Endothelial cell of umbilical vein (primary cell): ENCODE measurements around the gene LGALS3BP. TPM values are rescaled to one million over a fixed set of nuclear protein-coding genes. Genes with fewer than 3 reads are reported as not detected.
A peak's percentile ranks its signal among the peaks of the same experiment; 100 is the strongest.

ENCODE experiments used
- BruUV-seq: library from RNA; stranded (reverse); fragments of 400-500 nt; replicated peaks from 2 replicates; lab custom pipeline; 2021; lab: Mats Ljungman, UMichigan
- CTCF ChIA-PET: fragments of 300-600, 350-600 bp; sonication (Branson Sonifier 250); formaldehyde crosslinking; loops from one replicate; lab custom pipeline; 2021; ENCODE audit warnings: antibody characterized with exemption, inconsistent platforms; lab: Charles Lee
- POLR2A ChIA-PET: fragments of 300-600, 350-600 bp; sonication (Branson Sonifier 250); formaldehyde crosslinking; loops from one replicate; lab custom pipeline; 2021; ENCODE audit warnings: antibody characterized with exemption, inconsistent platforms; lab: Charles Lee
- DNase-seq: peaks from one replicate; pipeline ENCODE4 v3.0.0-alpha.2; 2011; ENCODE audit warnings: low read depth, low spot score
- FAIRE-seq: peaks from 2 replicates; lab custom pipeline; 2011; peaks lifted over from hg19 to GRCh38; lab: Jason Lieb, UNC
- H2AFZ ChIP-seq: 2 replicates; pipeline ENCODE4 v1.6.0; 2012; ENCODE audit warnings: low read depth, low read length, control low read depth, inconsistent platforms
- H3K27ac ChIP-seq: 2 replicates; pipeline ENCODE4 v1.5.1; 2011; ENCODE audit warnings: low read depth, mild to moderate bottlenecking, control low read depth, low read length, moderate library complexity; ENCODE audit not compliant: insufficient read depth
- H3K27me3 ChIP-seq, 2 experiments: 2 replicates each; pipeline versions ENCODE4 v1.6.0 to v1.6.1; 2011; ENCODE audit warnings: low read length in 2 of 2, mixed read lengths in 1 of 2; ENCODE audit not compliant: control insufficient read depth in 2 of 2, insufficient read depth in 2 of 2
- H3K36me3 ChIP-seq, 2 experiments: 2 replicates in 1 of 2; 3 replicates in 1 of 2; pipeline ENCODE4 v1.5.1; 2011; ENCODE audit warnings: low read length in 2 of 2, mild to moderate bottlenecking in 1 of 2, moderate library complexity in 1 of 2; ENCODE audit not compliant: control insufficient read depth in 2 of 2, insufficient read depth in 2 of 2; ENCODE audit errors: extremely low read depth in 1 of 2
- H3K4me1 ChIP-seq: 3 replicates; pipeline ENCODE4 v1.5.1; 2011; ENCODE audit warnings: mild to moderate bottlenecking, low read length; ENCODE audit not compliant: control insufficient read depth, insufficient read depth; ENCODE audit errors: extremely low read depth
- H3K4me2 ChIP-seq: 2 replicates; pipeline ENCODE4 v1.6.1; 2011; ENCODE audit warnings: low read length, control low read depth, mixed read lengths; ENCODE audit not compliant: insufficient read depth
- H3K4me3 ChIP-seq, 3 experiments: fragments of 200-600 bp in 1 of 3; sonication (generic), shearing (Covaris generic) in 1 of 3; replicated peaks in 1 of 3; 2 replicates each; pipeline ENCODE4 v1.5.1; 2011 to 2016; ENCODE audit warnings: control low read depth in 3 of 3, low read length in 3 of 3, mild to moderate bottlenecking in 2 of 3, inconsistent platforms in 1 of 3, low read depth in 1 of 3, moderate library complexity in 1 of 3; ENCODE audit not compliant: insufficient read depth in 1 of 3
- H3K79me2 ChIP-seq: 2 replicates; pipeline ENCODE4 v1.6.0; 2012; ENCODE audit warnings: low read length, inconsistent platforms; ENCODE audit not compliant: control insufficient read depth, insufficient read depth
- H3K9ac ChIP-seq: replicated peaks from 2 replicates; pipeline ENCODE3; 2011; ENCODE audit warnings: low read length, control low read depth; ENCODE audit not compliant: insufficient read depth; ENCODE audit errors: extremely low read depth
- H3K9me1 ChIP-seq: replicated peaks from 3 replicates; pipeline ENCODE4 v1.6.0; 2011; ENCODE audit warnings: mild to moderate bottlenecking, low read length; ENCODE audit not compliant: control insufficient read depth, insufficient read depth; ENCODE audit errors: extremely low read depth
- H3K9me3 ChIP-seq: replicated peaks from 2 replicates; pipeline ENCODE4 v1.5.1; 2012; ENCODE audit warnings: low read length, inconsistent platforms; ENCODE audit not compliant: control insufficient read depth, insufficient read depth
- H4K20me1 ChIP-seq: replicated peaks from 2 replicates; pipeline ENCODE3; 2011; ENCODE audit warnings: mild to moderate bottlenecking, low read length; ENCODE audit not compliant: control insufficient read depth, insufficient read depth; ENCODE audit errors: extremely low read depth
- EZH2 ChIP-seq: IDR thresholded peaks from 2 replicates; pipeline ENCODE4 v1.6.1; 2012; ENCODE audit warnings: borderline replicate concordance, low read depth, mild to moderate bottlenecking, moderate library complexity, low read length, inconsistent platforms; ENCODE audit not compliant: severe bottlenecking
- FOS ChIP-seq: IDR thresholded peaks from 2 replicates; pipeline ENCODE4 v1.6.1; 2011; ENCODE audit warnings: mild to moderate bottlenecking, low read length, moderate library complexity, borderline replicate concordance; ENCODE audit not compliant: insufficient read depth
- GATA2 ChIP-seq: IDR thresholded peaks from 2 replicates; pipeline ENCODE4 v1.7.0; 2011; ENCODE audit warnings: low read depth, mild to moderate bottlenecking, moderate library complexity, mixed read lengths, low read length; ENCODE audit not compliant: insufficient read length, insufficient read depth
- JUN ChIP-seq: IDR thresholded peaks from 2 replicates; pipeline ENCODE4 v1.6.1; 2011; ENCODE audit warnings: borderline replicate concordance, low read depth; ENCODE audit not compliant: insufficient read length, insufficient read depth
- MAX ChIP-seq: IDR thresholded peaks from 2 replicates; pipeline ENCODE4 v1.6.1; 2011; ENCODE audit not compliant: insufficient read depth, insufficient read length
- MYC ChIP-seq: IDR thresholded peaks from one replicate; pipeline ENCODE4 v1.6.1; 2011; ENCODE audit warnings: mild to moderate bottlenecking, low read depth, low read length
- POLR2A ChIP-seq: IDR thresholded peaks from 2 replicates; pipeline ENCODE4 v1.6.1; 2012; ENCODE audit warnings: low read depth, mild to moderate bottlenecking, control low read depth, low read length
- POLR2AphosphoS5 ChIP-seq: IDR thresholded peaks from 2 replicates; pipeline ENCODE4 v1.6.1; 2012; ENCODE audit warnings: low read depth, mild to moderate bottlenecking, control low read depth, low read length, moderate library complexity; ENCODE audit not compliant: insufficient read depth
- dilution Hi-C: fragments of 300-500 bp; cut with MboI; formaldehyde crosslinking; loops from one replicate; pipeline ENCODE4 v1.15.0; 2019; ENCODE audit warnings: low sequenced_read_pairs; ENCODE audit not compliant: extremely low pct_ligation_motif_present
- intact Hi-C: fragments of 100-400 bp; cut with micrococcal nuclease; formaldehyde crosslinking; loops from one replicate; pipeline ENCODE4 v1.10.0; 2022
- polyA plus RNA-seq, 4 experiments: library from polyadenylated mRNA; depleted of rRNA in 3 of 4; stranded (reverse) in 3 of 4; unstranded in 1 of 4; fragments of >200 nt; gene quantifications; 2 replicates each; pipeline versions ENCODE4 v1.2.1 to v1.2.3, GENCODE V29; 2011 to 2012; ENCODE audit warnings: missing spikeins in 1 of 4
- total RNA-seq: library from RNA; stranded (reverse); gene quantifications from 2 replicates; pipeline ENCODE4 v1.2.3, GENCODE V29; 2021
- TF ChIP-seq, protein P1 (sequence below), 2 donors: IDR thresholded peaks; 1 replicate in 1 of 2; 2 replicates in 1 of 2; pipeline ENCODE4 v1.5.1; 2011; ENCODE audit warnings: low read length in 2 of 2, mild to moderate bottlenecking in 2 of 2, moderate library complexity in 2 of 2, control low read depth in 1 of 2, inconsistent platforms in 1 of 2, low read depth in 1 of 2; ENCODE audit not compliant: insufficient read depth in 1 of 2; ENCODE audit errors: extremely low read depth in 1 of 2

Gene LGALS3BP
- total and polyA plus RNA-seq, 2 donors (not counting 3 experiments of a cell fraction or from before 2014, with no cell fraction given) = 0.77 to 1.3 TPM

DNA sequence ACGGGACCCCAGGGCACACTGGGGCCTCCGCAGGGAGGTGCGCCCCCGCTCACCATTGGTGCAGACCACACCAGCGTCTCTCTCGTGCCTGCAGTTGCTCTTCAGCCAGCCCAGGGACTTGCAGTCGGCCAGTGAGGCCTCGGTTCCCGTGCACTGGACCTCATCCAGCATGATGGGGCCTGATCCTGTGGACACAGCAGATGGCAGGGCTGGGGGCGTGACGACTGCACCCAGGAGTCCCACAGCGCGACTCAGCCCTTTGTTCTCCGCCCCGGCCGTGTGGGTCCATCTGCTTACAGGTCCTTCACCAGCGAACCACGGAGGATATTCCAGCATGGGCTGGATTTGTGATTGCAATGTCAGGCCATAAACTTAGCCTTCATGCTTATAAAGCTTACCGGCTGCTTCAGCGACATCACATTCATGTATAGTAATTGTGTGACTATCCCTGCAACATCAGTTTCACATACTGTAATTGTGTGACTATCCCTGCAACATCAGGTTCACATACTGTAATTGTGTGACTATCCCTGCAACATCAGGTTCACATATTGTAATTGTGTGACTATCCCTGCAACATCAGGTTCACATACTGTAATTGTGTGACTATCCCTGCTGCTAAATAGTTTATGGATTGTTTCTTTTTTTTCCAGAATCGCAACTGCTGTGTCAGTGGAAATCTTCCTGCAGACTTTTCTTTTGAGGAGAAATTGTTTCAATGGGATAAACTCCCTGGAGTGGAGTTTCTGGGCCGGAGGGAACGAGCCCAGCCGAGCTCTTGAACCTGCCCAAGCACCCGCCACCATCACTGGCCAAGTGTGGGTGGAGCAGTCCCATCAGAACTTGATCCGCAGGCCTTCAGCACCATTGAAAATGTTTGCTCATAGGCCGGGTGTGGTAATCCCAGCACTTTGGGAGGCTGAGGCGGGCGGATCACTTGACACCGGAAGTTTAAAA, 4.8 kb downstream of the LGALS3BP start:
- DNase-seq = peak; percentile 70
- CTCF ChIA-PET = interaction anchor here (0.9 to 1.6 kb wide), 3 partner anchors 11 to 111 kb away, joined by 3 to 10 read pairs (median 4); no protein-coding TSS in a partner anchor
- TF ChIP-seq, protein P1, sequence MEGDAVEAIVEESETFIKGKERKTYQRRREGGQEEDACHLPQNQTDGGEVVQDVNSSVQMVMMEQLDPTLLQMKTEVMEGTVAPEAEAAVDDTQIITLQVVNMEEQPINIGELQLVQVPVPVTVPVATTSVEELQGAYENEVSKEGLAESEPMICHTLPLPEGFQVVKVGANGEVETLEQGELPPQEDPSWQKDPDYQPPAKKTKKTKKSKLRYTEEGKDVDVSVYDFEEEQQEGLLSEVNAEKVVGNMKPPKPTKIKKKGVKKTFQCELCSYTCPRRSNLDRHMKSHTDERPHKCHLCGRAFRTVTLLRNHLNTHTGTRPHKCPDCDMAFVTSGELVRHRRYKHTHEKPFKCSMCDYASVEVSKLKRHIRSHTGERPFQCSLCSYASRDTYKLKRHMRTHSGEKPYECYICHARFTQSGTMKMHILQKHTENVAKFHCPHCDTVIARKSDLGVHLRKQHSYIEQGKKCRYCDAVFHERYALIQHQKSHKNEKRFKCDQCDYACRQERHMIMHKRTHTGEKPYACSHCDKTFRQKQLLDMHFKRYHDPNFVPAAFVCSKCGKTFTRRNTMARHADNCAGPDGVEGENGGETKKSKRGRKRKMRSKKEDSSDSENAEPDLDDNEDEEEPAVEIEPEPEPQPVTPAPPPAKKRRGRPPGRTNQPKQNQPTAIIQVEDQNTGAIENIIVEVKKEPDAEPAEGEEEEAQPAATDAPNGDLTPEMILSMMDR (IDR thresholded peaks at IDR 0.05; ENCODE audit: extremely low read depth in 1 of 2, insufficient read depth in 1 of 2, low read depth in 1 of 2, low read length in 2 of 2) = no peak
- TF ChIP-seq MYC (no peak), JUN (no peak), GATA2 (no peak), FOS (no peak), EZH2 (no peak), POLR2A (no peak), POLR2AphosphoS5 (no peak), MAX (no peak)
- H3K27ac ChIP-seq = no peak overlapping the region
- H2AFZ ChIP-seq = peak overlapping the region; percentile 64
- H3K27me3 ChIP-seq = no peaks in the 10 kb centered on the region
- H3K36me3 ChIP-seq = no peaks in the 10 kb centered on the region
- no peaks in the 10 kb centered on the region for H3K4me1 ChIP-seq
- H4K20me1 ChIP-seq = no peaks in the 10 kb centered on the region
- no peaks in the 10 kb centered on the region for H3K9me3 ChIP-seq
- BruUV-seq = no TSS peak
- FAIRE-seq = peak; percentile 94
- dilution Hi-C loops = no loop called here
- no peak overlapping the region for H3K9ac ChIP-seq
- intact Hi-C loops = no loop called here
- H3K9me1 ChIP-seq = no peaks in the 10 kb centered on the region
- no peak overlapping the region for H3K4me3 ChIP-seq
- H3K4me2 ChIP-seq = peak overlapping the region; percentile 5
- H3K79me2 ChIP-seq = no peaks in the 10 kb centered on the region
- POLR2A ChIA-PET = no interaction called here
